Activated gamma-delta T cell treated with anti-CD3 and anti-CD28 coated beads, Interleukin-2, amount 50 U/mL, for 16 hours (primary cell): ENCODE measurements around the gene PRR15.
"Not testable (repeated sequence)": the region's sequence is repeated elsewhere in the genome, so short reads cannot be mapped to it uniquely, and the experiment has no call there.

Experiments used
- DNase-seq: peaks from one replicate; pipeline ENCODE4 v3.0.0-alpha.2; 2020; ENCODE audit warnings: low read depth

PRR15 gene, protein sequence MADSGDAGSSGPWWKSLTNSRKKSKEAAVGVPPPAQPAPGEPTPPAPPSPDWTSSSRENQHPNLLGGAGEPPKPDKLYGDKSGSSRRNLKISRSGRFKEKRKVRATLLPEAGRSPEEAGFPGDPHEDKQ

DNA sequence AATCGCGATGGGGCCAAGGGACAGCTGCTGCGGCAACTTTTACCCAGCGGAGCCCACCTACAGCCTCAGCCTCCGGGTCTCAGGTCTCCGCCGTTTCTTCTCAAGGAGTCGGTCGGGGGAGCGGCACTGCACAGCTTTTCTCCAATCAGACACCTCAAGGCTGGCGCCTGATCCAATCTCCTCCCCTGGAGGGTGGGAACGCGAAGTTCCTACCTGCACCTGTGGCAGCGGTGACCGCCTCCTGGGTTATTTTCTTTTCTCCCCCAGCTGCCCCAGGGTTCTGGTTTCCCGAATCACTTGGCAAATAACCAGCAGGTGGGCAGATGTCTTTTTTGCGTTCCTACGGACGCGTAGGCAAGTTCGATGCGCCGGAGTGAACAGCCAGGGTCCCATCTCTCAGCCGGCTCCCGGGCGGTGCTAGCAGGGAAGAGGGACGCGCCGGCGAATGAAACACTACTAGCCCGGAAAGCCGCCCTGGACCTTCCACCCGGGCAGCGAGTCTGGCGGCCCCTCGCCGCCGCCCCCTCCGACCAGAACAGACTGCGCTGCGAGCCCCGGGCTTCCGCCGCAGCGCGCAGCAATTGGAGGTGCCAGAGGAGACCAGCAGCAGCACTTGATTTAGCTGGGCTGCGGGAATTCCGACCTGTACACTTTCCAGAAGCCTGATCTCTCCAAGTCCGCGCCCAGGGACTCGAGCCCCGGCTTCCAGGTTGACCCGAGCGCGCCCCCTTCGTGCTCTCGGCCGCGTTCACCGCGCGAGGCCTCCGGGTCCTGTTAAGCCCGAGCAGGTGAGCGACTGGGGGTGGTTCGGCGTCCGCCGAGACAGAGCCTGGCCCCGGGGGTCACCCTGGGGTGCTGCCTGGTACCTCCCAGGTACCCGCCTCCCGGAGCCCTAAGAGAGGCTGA is at the start of gene PRR15:
Gene PRR15, plus strand, starts transcription at position 246 of the 906 bp plus-strand sequence. CDS start 2,495 bp downstream, outside the sequence.
- no peak for DNase-seq

DNA sequence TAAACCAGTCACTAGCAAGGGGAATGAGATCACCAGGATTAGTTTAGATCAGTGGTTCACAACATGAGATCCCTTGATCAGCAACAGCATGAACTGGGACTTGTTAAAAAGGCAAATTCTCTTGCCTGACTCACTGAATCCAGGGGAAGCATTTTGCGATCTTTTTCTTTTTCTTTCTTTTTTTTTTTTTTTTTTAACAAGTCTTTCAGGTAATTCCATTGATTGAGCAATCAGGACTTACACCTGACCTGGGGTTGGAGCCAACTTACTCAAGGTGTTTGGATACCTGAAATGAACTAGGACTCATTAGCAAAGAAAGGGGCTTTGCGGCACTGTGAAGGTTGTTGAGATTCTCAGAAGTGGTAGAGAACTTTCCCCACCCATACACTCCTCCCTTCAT is 47.1 kb upstream of the PRR15 start:
- DNase-seq = no peak

DNA sequence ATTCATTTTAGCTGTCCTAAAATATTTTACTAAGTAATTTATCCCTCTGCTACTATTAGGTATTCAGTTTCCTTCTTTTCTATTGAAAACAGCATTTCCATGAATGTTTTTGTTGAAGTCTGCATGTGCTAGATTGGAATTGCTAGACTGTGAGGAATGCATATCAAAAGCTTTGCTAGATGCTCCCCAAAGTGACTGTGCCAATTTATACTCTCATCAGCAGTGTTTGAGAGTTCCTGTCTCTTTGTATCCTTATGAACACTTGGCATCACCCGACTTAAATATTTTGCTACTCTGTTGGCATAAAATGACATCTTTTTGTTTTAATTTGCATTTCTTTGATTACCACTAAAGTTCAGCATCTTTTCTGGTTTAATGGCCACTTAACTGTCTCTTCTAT is 45.0 kb upstream of the PRR15 start:
- DNase-seq = no peak

DNA sequence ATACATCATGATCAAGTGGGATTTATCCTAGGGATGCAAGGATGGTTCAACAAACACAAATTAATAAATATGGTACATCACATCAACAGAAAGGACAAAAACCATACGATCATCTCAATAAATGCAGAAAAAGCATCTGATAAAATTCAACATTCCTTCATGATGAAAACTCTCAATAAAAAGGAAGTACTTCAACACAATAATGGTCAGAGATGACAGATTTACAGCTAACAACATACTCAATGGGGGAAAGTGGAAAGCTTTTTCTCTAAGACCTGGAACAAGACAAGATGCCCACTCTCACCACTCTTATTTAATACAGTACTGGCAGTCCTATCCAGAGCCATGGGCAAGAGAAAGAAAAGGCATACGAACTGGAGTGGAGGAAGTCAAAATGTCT is 39.9 kb upstream of the PRR15 start:
- DNase-seq = no peak

DNA sequence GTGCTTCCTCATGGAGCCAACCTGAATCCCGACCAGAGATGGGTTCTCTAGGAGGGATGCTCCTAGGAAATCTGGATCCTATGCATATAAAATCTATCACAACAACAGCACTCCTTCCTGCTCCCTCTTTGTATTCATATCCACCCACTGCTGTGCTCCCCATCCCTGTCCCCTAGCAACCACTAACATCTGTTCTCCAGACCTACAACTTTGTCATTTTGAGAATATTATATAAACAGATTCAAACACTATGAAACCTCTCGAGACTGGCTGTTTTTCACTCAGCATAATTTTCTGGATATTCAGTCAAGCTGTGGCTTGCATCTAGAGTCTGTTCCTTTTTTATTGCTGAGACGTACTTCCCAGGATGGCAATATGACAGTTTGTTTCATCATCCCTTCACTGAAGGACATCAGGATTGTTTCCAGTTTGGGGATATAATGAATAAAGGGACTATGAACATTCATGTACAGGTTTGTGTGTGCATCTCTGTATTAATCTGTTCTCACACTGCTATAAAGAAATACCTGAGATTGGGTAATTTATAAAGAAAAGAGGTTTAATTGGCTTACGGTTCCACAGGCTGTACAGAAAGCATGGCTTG is 36.0 kb upstream of the PRR15 start:
- no peak for DNase-seq

DNA sequence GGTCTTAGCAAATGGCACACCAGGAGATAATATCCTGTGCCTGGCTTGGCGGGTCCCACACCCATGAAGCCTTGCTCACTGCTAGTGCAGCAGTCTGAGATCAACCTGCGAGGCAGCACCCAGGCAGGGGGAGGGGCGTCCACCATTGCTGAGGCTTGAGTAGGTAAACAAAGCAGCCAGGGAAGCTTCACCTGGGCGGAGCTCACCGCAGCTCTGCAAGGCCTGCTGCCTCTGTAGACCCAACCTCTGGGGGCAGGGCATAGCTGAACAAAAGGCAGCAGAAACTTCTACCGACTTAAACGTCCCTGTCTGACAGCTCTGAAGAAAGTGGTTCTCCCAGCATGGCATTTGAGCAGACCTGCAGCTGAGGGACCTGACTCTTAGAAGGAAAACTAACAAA is 35.1 kb upstream of the PRR15 start:
- not testable (repeated sequence) for DNase-seq

DNA sequence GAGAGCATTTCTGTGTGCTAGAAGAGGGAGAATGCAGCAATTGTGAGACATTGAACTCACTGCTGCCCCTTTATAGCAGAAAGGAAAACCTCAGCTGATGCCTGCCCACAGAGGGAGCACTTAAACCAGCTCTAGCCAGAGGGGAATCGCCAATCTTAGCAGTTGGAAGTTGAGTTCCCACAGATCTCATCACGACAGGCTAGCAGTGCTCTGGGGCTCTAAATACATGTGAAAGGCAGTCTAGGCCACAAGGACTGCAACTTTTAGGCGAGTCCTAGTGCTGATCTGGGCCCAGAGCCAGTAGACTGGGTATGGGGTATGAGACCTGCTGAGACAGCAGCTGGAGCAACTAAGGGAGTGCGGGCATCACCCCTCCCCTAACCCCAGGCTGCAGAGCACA is 25.2 kb upstream of the PRR15 start:
- DNase-seq = no peak

DNA sequence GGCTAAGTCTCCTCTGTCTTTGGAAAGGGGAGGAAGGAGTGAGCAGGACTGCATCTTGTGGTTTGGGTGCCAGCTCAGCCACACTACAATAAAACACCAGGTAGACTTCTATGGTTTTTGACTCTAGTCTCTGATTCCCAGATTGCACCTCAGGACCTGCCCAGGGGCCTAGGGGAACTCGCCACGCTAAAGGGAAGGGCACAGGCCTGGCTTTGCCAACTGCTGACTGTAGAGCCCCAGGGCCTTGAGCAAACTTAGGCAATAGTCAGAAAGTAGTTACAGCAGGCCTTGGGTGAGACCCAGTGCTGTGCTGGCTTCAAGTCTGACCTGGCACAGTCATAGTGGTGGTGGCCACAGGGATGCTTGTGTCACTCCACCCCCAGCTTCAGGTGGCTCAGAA is 24.2 kb upstream of the PRR15 start:
- DNase-seq = no peak

DNA sequence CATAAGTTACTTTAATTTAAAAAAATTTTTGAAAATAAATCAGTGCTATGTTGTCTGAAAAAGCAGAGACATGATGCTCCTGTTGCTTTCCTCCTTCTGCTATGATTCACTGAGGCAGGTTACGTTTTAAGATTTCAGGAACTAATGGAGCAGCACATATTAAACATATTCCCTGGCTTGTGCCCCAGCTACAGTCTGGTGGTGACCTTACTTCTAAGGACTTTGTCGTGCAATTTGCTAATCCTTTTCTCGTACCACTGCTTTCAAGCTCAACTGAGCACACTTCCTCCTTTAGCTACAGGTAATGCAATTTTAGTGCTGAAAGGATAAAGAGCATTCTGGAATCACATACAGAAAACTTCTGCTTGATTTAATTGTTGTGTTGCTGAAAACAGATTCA is 16.2 kb upstream of the PRR15 start:
- no peak for DNase-seq

DNA sequence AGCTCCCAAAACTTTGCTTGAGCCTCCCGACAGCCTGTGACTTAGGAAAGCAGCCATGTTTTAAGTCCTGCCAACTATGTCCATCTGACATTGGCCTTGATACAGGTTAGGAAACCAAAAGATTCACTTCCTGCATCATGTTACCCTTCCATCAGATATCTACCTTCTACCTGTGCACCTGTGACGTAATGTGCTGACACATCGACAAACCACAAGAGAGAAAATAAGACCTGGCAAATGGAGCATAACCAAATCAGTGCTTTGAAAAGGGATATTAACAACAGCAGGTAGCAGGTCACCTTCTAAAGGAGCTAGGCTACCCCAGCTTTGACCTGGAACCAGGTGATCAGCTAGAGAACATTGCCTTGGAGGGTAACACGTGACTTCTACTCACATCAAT is 14.8 kb upstream of the PRR15 start:
- no peak for DNase-seq

DNA sequence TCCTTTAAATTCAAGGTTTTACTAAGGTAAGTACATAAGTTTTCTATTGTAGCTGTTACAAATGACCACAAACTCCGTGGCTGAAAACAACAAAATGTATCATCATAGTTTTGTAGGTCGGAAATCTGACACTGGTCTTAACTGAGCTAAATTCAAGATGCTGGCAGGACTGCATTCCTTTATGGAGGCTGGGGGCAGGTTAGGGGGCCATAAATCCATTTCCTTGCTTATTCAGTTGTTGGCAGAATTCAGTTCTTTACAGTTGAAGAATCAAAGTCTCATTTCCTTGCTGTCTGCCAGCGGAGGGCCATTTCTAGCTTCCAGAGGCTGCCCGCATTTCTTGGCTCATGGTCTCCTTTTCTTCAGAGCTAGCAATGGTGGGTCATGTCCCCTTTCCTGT is 11.2 kb upstream of the PRR15 start:
- no peak for DNase-seq

DNA sequence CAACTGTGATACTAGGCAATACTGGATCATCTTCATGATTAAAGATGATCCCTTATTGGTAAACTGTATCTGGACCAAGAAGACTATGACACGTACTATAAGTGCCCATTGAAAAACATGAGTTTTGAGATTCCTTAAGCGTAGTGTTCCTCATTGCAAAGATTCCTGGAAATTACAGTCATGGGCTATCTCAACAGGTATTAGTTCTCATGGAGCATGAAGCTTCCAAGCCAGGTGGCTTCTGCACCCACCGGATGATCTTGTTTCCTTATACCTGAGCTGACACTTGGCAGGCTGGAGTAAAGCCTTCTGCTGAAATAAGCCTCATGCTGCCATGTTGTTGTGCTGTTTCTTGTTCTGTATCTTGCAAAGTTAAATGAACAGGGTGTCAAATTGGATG is 8.6 kb upstream of the PRR15 start:
- no peak for DNase-seq

DNA sequence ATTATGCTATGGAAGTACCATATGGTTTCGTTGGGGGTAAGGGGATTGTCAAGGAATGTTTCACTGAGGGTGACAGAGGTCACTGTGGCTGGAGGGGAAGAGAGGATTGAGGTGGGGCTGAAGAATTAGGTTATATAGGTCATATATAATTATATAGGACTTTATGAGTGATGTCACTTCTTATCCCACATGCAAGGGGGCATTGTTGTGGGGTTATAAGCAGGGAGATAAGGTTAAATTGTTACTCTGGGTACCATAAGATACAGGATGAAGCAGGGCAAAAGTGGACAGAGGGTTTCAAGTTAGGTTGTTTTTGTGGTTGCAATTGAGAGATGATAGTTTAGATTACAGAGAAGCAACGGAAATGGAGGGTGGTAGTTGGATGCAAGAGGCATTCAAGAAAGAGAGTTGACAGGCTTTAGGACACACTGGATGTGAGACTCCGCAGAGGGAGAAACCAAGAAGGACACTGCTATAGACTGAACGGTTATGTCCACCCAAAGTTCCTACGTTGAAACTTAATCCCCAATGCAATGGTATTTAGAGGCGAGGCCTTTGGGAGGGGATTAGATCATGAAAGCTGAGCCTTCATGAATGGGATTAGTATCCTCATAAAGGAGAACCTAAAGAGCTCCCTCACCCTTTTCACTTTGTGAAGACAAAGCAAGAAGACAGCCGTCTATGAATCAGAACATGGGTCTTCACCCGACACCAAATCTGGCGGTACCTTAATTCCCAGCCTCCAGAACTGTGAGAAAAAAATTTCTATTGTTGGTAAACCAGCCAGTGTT is 7.0 kb upstream of the PRR15 start:
- DNase-seq = no peak

DNA sequence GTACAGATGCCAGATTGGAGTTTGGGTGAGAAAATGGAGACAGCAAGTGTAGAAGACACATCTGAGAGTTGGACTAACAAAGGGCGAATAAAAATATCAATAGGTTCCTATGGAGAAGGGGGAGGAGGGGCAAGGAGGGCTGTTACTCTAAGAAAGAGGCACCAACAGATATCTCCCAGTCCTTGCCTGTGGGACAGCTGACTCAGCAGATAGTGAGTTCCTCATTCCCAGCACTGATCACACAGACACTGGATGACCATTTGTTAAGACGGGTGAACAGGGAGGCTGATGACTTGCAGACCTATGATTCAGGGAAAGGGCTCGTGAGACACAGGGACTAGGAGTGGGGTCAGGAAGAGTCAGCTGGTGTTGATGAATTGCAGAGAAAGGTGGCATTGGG is 5.7 kb upstream of the PRR15 start:
- DNase-seq = no peak

DNA sequence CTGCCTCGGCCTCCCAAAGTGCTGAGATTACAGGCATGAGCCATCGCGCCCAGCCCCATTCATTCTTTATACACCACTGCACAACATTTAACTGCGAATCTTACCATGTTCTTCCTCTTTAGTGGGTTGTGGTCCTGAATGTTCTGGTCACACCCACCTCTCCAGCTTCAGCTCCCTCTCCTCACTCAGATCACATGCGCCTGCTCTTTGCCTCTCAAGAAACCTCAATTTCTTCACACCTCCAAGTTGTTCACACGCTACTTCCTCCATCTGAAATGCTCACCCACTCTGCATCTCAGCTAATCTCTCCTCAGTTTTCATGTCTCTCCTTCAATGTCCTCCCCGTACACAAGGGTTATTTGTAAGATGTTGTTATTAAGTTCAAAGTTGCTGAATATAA is 2.4 kb upstream of the PRR15 start:
- no peak for DNase-seq

DNA sequence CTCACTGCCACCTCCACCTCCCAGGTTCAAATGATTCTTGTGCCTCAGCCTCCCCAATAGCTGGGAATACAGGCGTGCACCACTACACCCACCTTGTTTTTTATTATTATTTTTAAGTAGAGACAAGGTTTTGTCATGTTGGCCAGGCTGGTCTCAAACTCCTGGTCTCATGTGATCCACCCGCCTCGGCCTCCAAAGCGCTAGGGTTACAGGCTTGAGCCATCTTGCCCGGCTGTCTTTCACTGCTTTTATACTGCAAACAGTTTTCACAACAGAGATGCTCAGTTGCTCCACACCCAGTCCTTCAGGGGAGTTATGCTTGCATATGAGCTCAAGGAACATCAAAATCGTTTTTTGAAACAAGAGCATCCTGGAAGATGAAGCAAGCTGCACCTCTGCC is 1.3 kb upstream of the PRR15 start:
- DNase-seq = no peak

DNA sequence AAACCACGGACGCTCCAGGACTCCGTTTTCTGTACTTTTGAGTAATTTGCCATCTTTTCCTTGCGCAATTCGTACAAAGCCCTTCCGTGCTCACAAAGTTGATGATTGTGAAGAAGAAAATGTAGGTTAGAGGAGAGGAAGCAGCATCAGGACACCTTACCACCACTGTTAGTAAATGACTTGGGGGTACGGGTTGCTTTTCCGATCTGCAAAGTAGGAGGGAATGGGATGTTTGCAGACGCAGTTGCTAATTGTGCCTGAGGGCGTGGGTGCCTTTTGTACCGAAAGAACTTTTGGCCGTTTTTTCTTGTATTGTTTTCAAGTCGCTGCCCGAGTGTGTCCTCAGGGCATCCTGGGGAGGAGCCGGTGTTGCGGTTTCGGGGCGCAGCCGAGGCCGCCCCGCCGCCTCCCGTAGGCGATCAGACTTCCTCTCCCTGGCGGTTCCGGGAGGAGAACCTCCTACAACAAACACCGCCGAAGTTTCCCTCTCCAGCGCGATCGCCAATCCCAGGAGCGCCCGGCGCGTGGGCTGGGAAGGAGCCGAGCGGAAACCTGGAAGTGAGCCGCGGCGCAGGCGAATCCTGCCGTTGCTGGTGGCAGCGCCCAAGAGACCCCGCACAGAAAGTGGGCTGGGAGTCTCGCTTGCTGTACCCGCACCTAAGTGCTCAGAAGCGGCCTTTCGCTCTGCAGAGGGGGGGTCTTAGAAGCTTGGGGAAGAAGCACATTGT is 1.0 kb downstream of the PRR15 start:
- no peak for DNase-seq

DNA sequence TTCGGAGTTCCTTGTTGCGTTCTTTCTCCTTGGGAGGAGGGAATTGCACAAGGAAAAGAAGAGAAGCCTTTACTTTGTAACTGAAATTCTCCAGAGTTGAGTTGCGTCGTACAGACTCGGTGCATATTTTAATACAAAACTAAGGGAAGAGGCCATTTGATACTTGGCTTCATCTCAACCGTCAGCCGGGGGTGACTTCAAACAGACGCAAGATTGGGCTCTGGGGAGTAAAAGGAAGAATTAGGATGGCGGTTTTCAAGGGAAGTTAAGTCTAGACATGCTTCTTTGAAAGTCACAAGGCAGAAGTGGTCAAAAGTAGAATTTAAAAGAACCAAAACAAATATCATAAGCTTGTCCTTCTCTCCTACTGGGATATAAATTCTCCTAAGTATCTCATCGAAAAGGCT is 1.6 kb downstream of the PRR15 start:
- DNase-seq = no peak

DNA sequence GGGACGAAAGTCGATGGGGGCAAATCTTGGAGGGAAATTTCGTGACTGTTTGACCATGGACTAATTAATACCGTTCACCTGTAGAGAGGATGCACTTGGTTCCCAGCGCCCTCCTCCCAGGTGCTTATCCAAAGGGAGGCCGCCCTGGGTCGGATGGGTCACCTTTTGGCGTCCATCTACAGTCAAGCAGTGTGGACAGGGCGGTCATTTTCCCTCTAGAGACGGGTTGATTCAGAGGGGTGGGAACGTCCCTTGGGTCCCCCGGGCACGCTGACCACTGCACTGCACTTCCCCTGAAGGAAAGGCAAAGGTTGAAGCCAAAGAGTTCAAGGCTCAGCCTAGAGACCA is 2.0 kb downstream of the PRR15 start:
- DNase-seq = no peak

DNA sequence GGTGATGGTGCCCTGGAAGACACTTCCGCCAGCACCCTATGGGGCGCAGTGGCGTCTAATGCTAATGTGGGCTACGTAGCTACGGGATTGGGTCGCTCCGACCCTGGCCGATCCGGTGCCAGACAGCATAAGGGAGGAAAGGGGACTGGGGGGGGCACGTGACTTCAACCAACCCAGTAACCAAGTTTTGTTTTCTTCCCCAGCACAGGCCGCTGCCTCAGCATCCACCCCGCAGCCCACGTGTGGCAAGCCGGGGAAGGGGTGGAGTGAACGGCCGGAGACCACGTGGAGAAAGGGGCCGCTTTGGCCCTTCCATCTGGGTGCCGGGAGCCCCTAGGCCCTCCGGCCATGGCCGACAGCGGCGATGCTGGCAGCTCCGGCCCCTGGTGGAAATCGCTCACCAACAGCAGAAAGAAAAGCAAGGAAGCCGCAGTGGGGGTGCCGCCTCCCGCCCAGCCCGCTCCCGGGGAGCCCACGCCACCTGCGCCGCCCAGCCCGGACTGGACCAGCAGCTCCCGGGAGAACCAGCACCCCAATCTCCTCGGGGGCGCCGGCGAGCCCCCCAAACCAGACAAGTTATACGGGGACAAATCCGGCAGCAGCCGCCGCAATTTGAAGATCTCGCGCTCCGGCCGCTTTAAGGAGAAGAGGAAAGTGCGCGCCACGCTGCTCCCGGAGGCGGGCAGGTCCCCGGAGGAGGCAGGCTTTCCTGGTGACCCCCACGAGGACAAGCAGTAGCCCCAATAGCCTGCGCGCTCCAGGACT is 2.5 kb downstream of the PRR15 start:
- DNase-seq = no peak

DNA sequence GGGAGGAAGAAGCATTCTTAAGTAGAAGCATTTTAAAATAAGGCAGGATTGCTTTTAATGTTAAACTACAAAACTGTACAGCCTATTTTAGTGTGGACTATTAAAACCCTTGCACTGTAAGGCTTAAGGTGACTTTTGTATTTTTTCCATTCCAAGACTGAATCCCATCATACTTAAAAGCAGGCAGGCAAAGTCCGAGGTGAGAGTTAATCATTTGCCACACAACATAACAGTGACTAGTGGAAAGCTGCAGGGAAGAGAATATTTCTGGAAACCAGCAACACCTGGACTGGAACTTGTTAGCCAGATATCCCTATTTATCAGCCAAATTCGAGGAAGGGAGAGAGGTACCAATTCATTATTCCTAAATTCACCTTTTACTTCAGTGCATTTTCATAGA is 3.5 kb downstream of the PRR15 start:
- no peak for DNase-seq
